Skin epidermis (tissue), 12 donors: ENCODE data around the gene KIF22.

Source experiments
- H3K27ac ChIP-seq, 21 experiments: fragments of 200-600 bp; sonication (generic) in 11 of 21; one replicate each; pipeline ENCODE4 v1.5.0; 2020; ENCODE audit warnings: mild to moderate bottlenecking in 3 of 21, inconsistent platforms in 2 of 21, moderate library complexity in 2 of 21
- H3K4me3 ChIP-seq, 7 experiments: fragments of 200-600 bp; sonication (generic) in 2 of 7; one replicate each; pipeline ENCODE4 v1.5.0; 2020; ENCODE audit warnings: inconsistent platforms in 2 of 7, mild to moderate bottlenecking in 2 of 7, moderate library complexity in 1 of 7

KIF22 gene

GRCh38 chr16:29854520-29855100 lies 64.1 kb downstream of the KIF22 start:
- H3K27ac ChIP-seq = no peak overlapping the region
- no peak overlapping the region for H3K4me3 ChIP-seq
